Measurements from ENCODE around the gene GP9.
A peak's percentile ranks its signal among the peaks of the same experiment; 100 is the strongest.

GP9 gene

DNA sequence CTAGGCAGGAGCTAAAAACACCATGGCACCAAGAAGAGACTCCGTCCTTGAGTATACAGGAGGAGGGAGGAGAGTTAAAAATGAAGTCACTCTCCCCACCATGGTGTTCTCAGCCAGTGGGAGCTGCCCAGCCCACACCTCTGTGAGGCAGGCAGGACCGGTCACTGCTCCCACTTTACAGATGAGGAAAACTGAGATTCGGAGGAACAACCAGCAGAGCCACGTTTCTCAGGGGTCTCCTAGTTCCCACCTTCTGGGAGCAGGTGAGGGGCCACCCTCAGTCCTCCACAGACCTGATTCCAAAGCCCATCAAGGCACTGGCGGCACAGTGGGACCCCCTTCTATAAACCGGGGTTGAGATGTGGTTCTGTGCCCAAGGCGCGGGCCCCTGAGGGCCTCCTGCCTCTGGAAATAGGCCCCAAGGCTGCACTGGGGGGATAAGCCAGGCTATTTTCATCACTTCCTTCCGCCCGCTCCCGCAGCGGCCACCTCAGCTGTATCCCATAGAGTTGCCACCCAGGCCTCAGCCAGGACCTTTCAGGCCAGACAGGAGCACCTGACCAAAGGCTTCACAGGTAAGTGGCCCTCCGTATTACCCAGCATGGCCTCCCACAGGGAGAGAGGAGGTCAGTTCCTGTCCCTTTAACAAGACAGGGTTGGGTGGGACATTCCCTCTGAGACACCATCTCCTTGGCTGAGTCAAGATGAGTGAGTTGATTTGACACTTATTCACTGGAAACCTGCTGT lies at the start of gene GP9:
Gene GP9 (plus strand): TSS at position 504 of the 747 bp plus-strand sequence. CDS start 961 bp downstream, outside the sequence.
- no peak for DNase-seq

DNA sequence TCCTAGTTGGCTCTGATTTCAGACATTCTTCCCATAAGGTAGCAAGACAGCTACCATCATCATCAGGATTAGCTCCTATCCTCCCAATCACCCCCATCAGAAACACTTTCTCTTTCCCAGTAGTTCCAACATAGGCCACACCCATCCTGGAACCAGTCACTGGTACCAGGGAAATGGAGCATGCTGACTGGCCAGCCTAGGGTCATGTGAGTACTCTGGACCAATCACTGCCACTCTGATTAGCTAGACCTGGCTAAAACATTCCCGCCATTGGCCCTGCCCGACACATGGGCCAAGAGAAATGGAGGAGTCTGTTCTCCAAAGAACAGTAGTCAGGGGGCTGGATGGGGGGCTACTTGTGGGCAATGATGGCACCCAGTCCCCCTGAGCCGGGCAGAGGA lies 47.1 kb upstream of the GP9 start:
- no peak for DNase-seq

DNA sequence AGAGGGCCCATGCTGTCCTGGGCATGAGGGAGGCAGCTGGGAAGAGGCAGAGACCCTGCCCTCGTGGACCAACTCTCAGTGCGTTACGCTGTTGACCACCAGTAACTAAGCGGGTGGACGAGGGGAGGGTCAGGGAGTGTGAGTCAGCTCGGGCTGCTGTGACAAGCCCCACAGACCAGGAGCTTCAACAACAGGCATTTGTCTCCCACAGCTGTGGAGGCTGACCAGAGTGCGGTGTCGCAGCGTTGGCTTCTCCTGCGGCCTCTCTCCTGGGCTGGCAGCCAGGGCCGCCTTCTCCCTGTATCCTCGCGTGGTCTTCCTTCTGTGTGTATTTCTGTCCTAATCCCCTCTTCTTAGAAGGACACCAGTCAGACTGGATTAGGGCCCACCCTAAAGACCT lies 46.4 kb upstream of the GP9 start:
- no peak for DNase-seq

DNA sequence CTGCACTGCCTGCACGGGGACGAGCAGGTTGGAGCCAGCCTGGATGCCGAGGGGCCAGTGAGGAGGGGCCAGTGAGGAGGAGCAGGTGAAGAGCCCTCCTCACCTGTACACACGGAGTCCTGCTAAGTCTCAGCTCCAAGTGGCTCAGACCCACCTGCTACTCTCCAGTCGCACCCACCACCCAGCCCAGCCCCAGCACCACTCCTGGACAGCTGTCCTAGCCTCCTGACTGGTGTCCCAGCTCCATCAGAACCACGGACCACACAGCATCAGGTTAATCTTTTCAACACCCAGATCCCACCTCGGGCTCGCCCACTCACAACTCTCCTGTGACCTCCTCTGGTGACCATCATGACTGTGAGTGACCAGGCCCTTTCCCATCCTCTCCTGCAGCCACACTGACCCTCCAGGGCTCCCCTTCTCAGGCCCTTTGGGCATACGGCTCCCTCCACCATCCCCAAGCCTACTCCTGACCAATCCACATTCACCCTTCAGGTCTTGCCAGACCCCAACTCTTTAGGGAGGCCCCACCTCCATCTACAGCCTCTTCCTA lies 45.7 kb upstream of the GP9 start:
- no peak for DNase-seq

DNA sequence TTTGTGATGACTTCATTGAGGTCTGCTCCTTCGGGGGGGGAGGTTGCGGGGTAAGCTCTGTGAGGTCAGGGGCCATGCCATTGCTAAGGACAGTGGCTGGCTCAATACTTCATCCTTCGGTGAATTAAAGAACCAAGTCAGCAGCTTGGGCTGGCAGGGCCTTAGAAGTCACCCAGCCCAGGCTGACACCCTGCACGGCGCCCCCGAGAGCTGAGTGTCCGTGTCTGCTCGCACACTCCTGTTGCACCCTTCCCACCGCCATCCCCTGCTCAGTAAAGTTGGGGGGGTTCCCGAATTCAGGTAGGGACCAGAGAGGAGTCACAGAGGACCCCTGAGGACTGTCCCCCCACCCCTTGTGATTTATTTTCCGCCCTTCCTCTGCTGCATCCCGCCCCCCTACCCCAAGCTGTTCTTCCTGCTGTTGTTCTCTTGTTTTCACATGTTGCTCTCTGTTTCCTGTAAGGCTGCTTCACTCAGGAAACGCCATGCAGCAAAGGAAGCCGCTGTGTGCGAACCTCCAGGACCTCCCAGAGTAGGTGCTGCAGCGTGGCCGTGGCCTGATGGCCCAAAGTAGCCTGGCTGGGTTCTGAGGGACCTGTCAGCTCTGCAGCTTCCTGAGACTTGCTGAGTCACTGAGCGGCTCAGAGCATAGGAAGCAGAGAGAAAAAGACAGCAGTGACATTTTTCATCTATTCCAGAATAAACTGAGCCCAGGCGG lies 45.0 kb upstream of the GP9 start:
- DNase-seq = peak; percentile 63

DNA sequence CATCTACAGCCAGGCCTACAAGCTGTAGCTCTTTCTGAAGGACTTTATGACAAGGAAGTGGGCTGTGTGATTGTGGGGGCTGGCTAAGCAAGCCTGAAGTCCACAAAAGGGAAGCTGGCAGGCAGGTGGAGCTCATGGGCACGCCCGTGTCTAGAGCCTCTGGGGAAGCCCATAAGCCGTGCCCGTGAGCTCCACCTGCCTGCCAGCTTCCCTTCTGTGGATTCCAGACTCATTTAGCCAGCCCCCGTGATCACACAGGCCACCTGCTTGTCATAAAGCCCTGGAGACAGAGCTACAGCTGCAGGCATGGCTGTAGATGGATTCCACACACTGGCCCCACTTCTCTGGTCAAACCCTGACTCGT lies 44.2 kb upstream of the GP9 start:
- DNase-seq = no peak

DNA sequence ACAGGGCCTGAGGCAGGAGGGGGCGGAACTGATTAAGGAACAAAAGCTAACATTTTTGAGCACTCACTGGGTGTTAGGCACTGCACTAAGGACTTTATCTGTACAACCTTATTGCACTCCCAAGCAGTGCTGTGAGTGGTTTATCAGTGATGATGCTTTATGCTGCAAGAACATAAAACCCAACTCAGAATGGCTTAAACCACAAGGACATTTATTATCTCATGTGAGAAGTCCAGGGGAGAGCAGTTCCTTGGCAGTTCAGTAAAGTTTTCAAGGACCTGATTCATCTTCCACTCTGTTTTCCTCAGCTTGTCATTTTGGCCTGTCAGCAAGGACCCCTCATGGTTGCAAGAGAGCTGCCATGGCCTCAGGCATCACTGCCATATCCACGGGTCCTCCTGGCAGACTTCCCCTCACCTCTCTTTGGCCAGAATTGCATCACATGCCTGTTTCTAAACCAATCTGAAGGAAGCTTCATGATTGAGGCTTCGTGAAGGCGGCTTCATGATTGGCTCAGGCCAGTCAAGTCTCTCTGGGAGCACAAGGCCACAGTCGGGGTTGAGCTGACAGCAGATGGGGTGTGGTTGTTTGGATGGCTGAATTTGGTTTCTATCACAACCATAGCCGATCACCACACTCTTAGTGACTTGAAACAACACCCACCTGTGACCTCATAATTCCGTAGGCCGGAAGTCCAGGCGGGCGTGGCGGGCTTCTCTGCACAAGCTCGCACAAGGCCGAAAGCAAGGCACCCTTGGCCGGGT lies 43.7 kb upstream of the GP9 start:
- DNase-seq = no peak

DNA sequence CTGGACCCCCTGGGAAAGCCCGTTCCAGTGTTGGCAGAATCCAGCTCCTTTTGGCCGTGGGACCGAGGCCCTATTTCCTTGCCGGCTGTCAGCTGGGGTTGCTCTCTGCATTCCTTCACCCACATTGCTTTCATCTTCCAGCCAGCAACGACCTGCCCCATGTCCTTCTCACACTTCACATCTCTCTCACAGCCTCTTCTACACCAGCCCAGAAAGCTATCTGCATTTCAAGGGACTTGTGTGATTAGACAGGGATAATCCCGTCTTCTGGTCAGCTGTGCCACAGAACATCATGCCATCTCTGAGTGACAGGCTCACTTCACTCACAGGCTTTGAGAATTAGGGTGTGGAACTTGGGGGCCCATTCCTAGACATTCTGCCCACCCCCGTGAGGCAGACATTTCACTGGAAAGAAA lies 43.1 kb upstream of the GP9 start:
- DNase-seq = no peak

- no peak for DNase-seq
Measured at GRCh38 chr3:129018271-129018670, 42.3 kb upstream of the GP9 start.

GRCh38 chr3:129018751-129019150 lies 41.8 kb upstream of the GP9 start:
- no peak for DNase-seq

GRCh38 chr3:129019266-129019665 lies 41.3 kb upstream of the GP9 start:
- DNase-seq = no peak

DNA sequence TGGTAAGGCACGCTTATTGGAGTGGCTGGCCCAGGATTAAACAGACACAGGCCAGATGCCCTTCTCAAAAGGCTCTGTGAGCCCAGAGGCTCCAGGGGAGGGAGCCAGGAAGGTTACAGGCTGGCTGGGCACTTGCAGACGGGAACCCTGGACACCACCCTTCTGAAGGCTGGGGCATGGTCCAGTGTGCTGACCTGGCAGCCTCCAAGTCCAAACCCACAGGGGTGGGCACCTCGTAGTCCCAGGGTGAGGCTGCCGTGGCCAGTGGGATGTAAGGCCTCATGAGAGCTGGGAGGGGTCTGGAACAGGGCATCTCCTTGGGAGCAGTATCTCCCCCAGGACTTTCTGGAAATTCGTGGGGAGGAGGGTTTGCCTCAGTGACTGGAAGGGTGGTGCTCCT lies 39.9 kb upstream of the GP9 start:
- no peak for DNase-seq

GRCh38 chr3:129021140-129021551 lies 39.4 kb upstream of the GP9 start:
- no peak for DNase-seq

GRCh38 chr3:129022114-129023007 lies 38.2 kb upstream of the GP9 start:
- DNase-seq = peak; percentile 74

- no peak for DNase-seq
Measured at GRCh38 chr3:129023008-129023358, 37.6 kb upstream of the GP9 start.

DNA sequence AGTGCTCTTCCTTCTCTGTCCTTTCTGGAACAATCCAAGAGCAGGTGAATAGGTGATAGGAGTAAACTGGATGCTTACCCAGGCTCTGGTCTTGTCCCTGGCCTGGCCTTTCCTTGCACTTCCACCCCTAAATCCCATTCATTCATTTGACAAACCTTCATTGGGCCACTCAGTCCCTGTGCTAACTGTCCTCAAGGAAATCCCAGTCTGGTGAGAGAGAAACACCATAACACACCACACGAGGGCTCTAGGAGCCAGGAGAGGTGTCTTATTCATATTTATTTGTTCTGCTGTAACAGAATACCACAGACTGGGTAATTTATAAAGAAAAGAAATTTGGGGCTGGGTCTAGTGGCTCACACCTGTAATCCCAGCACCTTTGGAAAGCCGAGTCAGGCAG lies 36.7 kb upstream of the GP9 start:
- no peak for DNase-seq

DNA sequence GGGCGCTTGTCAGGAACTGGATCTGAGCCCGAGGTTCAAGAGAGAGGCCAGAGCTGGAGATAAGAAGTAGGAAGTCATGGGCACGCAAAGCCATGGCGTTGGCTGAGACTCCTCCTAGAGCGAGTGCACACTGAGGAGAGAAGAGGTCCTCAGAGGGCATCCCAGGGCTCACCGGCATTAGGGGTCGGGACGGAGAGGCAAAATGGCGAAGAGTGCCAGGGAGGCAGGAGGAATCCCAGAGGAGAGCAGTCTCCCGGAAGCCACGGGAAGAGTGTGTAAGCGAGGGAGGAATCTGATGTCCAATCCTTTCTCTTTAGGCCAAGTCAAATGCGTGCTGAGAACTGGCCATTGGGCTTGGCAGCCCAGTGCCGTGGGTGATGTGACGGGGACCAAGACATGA lies 35.5 kb upstream of the GP9 start:
- no peak for DNase-seq

- DNase-seq = no peak
Measured at GRCh38 chr3:129025691-129026435, 34.7 kb upstream of the GP9 start.

GRCh38 chr3:129026728-129027543 lies 33.6 kb upstream of the GP9 start:
- DNase-seq = peak; percentile 89

GRCh38 chr3:129027544-129027880 lies 33.1 kb upstream of the GP9 start:
- DNase-seq = no peak

DNA sequence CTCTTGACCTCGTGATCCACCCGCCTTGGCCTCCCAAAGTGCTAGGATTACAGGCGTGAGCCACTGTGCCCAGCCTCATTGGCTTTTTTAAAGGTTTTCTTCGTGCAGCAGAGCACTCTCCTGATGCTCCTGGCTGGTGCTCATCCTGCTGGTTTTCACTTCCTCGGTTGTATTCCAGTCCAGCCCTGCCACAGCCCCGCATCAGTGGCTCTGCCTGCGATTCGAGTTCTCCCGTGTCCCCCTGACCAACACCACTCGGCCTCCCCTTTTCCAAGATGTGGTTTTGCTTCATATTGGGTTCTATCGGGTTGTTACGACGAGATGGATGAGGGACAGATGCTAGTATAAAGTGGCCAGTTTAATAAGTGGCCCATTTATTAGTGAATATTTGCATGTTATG lies 31.7 kb upstream of the GP9 start:
- DNase-seq = no peak
